KBM-7 (cell line): ENCODE results near the gene TRDMT1.

Experiments used
- DNase-seq: peaks from one replicate; pipeline ENCODE4 v3.0.0-alpha.2; 2015
- in situ Hi-C: fragments of 300-500 bp; cut with MboI; formaldehyde crosslinking; loops from 2 replicates; pipeline ENCODE4 v1.14.3; 2020; ENCODE audit warnings: low sequenced_read_pairs, low pct_unique_long_range_greater_than_20kb, mixed read lengths

Gene TRDMT1

GRCh38 chr10:17216217-17216900 is 14.9 kb upstream of the TRDMT1 start:
- in situ Hi-C loops: no loop called here
- DNase-seq: peak; percentile 91

GRCh38 chr10:17215782-17216122 is 14.3 kb upstream of the TRDMT1 start:
- in situ Hi-C loops: no loop called here
- DNase-seq: no peak

GRCh38 chr10:17214971-17215781 is 13.7 kb upstream of the TRDMT1 start:
- peak; percentile 66 for DNase-seq
- in situ Hi-C loops: no loop called here

GRCh38 chr10:17214526-17214925 is 13.1 kb upstream of the TRDMT1 start:
- no peak for DNase-seq
- in situ Hi-C loops: no loop called here

GRCh38 chr10:17213646-17214349 is 12.3 kb upstream of the TRDMT1 start:
- in situ Hi-C loops: no loop called here
- no peak for DNase-seq

GRCh38 chr10:17212802-17213221 is 11.3 kb upstream of the TRDMT1 start:
- in situ Hi-C loops: no loop called here

GRCh38 chr10:17210361-17210760 is 8.9 kb upstream of the TRDMT1 start:
- in situ Hi-C loops: no loop called here
- DNase-seq: no peak

More at GRCh38 chr10:17212802-17213221, 11.3 kb upstream of the TRDMT1 start:
- peak; percentile 54 for DNase-seq

- in situ Hi-C loops: no loop called here
- DNase-seq: no peak
Measured at GRCh38 chr10:17209881-17210280, 8.4 kb upstream of the TRDMT1 start.

- no peak for DNase-seq
- in situ Hi-C loops: no loop called here
Measured at GRCh38 chr10:17209302-17209701, 7.8 kb upstream of the TRDMT1 start.

- DNase-seq: no peak
- in situ Hi-C loops: no loop called here
Measured at GRCh38 chr10:17208476-17208875, 7.0 kb upstream of the TRDMT1 start.

- in situ Hi-C loops: no loop called here
- DNase-seq: peak; percentile 67
Measured at GRCh38 chr10:17206210-17206709, 4.8 kb upstream of the TRDMT1 start.

GRCh38 chr10:17203416-17203815 is 1.9 kb upstream of the TRDMT1 start:
- in situ Hi-C loops: no loop called here

GRCh38 chr10:17202999-17203398 is 1.5 kb upstream of the TRDMT1 start:
- in situ Hi-C loops: no loop called here
- DNase-seq: no peak

More at GRCh38 chr10:17203416-17203815, 1.9 kb upstream of the TRDMT1 start:
- DNase-seq: no peak

- in situ Hi-C loops: no loop called here
- no peak for DNase-seq
Measured at GRCh38 chr10:17202506-17202905, 1.0 kb upstream of the TRDMT1 start.

GRCh38 chr10:17201794-17202116 is 283 bp upstream of the TRDMT1 start:
- in situ Hi-C loops: no loop called here
- DNase-seq: no peak

- peak; percentile 50 for DNase-seq
- in situ Hi-C loops: no loop called here
Measured at GRCh38 chr10:17200001-17200911, 1.2 kb downstream of the TRDMT1 start.

GRCh38 chr10:17199351-17199804 is 2.1 kb downstream of the TRDMT1 start:
- DNase-seq: peak; percentile 19
- in situ Hi-C loops: no loop called here

- no peak for DNase-seq
- in situ Hi-C loops: no loop called here
Measured at GRCh38 chr10:17196573-17196972, 4.9 kb downstream of the TRDMT1 start.

- no peak for DNase-seq
- in situ Hi-C loops: no loop called here
Measured at GRCh38 chr10:17196045-17196444, 5.4 kb downstream of the TRDMT1 start.
